KMS-11 (cell line): ENCODE data around the gene ENOX1.

ENCODE experiments used
- H2AFZ ChIP-seq: fragments of 200-600 bp; sonication (generic); 2 replicates; pipeline ENCODE4 v1.6.1; 2016; ENCODE audit warnings: antibody characterized with exemption, mixed run types, low read depth
- H3K27ac ChIP-seq: fragments of 200-600 bp; sonication (generic); 2 replicates; pipeline ENCODE4 v1.6.1; 2016; ENCODE audit warnings: mild to moderate bottlenecking, mixed run types
- H3K27me3 ChIP-seq: fragments of 200-600 bp; sonication (generic); 2 replicates; pipeline ENCODE4 v1.6.1; 2017; ENCODE audit warnings: mild to moderate bottlenecking, low read depth, mixed run types, moderate library complexity; ENCODE audit not compliant: insufficient read depth
- H3K36me3 ChIP-seq: fragments of 200-600 bp; sonication (generic); 2 replicates; pipeline ENCODE4 v1.6.1; 2017; ENCODE audit warnings: mild to moderate bottlenecking, mixed run types; ENCODE audit not compliant: insufficient read depth
- H3K4me1 ChIP-seq: fragments of 200-600 bp; sonication (generic); 2 replicates; pipeline ENCODE4 v1.6.1; 2016; ENCODE audit warnings: mild to moderate bottlenecking, low read depth, mixed run types; ENCODE audit not compliant: poor library complexity, severe bottlenecking
- H3K4me2 ChIP-seq: fragments of 200-600 bp; sonication (generic); 2 replicates; pipeline ENCODE4 v1.7.0; 2016; ENCODE audit warnings: mild to moderate bottlenecking, mixed run types
- H3K4me3 ChIP-seq: fragments of 200-600 bp; sonication (generic); IDR thresholded peaks from 2 replicates; pipeline ENCODE4 v1.6.1; 2017; ENCODE audit warnings: low read depth, low read length, mixed read lengths; ENCODE audit not compliant: insufficient read depth
- H3K79me2 ChIP-seq: fragments of 200-600 bp; sonication (generic); 2 replicates; pipeline ENCODE4 v1.6.1; 2016; ENCODE audit warnings: low read depth, mixed run types; ENCODE audit not compliant: insufficient read depth
- H3K9ac ChIP-seq: fragments of 200-600 bp; sonication (generic); 2 replicates; pipeline ENCODE4 v1.6.1; 2016; ENCODE audit warnings: mild to moderate bottlenecking, mixed run types
- H4K20me1 ChIP-seq: fragments of 200-600 bp; sonication (generic); 2 replicates; pipeline ENCODE4 v1.6.1; 2016; ENCODE audit warnings: mild to moderate bottlenecking, mixed run types; ENCODE audit not compliant: insufficient read depth
- TF ChIP-seq, protein P1 (sequence below): fragments of 200-600 bp; sonication (generic); conservative IDR thresholded peaks from 2 replicates; pipeline ENCODE4 v1.6.1; 2017; ENCODE audit warnings: low read depth, mild to moderate bottlenecking, antibody characterized with exemption, low read length, moderate library complexity, mixed read lengths

ENOX1 gene

DNA sequence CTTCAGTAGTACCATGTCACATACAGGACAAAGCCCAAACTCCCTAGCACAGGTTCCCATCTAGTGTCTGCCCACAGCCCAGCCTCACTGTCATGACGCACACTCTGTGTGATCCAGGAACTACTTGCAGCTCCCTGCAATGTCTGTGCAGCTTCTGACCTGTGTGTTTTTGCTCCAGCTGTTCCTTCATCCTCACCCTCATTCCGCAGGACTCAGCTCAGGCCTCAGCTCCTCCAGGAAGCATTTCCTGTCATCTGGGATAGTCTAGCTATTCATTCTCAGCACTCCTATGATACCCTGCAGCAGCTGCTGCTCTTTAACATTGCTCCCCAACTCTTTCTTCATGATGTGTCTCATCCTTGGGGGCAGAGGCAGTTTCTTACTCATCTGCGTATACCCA, 56.1 kb downstream of the ENOX1 start:
- no peaks in the 10 kb centered on the region for H3K27me3 ChIP-seq
- TF ChIP-seq, protein P1, sequence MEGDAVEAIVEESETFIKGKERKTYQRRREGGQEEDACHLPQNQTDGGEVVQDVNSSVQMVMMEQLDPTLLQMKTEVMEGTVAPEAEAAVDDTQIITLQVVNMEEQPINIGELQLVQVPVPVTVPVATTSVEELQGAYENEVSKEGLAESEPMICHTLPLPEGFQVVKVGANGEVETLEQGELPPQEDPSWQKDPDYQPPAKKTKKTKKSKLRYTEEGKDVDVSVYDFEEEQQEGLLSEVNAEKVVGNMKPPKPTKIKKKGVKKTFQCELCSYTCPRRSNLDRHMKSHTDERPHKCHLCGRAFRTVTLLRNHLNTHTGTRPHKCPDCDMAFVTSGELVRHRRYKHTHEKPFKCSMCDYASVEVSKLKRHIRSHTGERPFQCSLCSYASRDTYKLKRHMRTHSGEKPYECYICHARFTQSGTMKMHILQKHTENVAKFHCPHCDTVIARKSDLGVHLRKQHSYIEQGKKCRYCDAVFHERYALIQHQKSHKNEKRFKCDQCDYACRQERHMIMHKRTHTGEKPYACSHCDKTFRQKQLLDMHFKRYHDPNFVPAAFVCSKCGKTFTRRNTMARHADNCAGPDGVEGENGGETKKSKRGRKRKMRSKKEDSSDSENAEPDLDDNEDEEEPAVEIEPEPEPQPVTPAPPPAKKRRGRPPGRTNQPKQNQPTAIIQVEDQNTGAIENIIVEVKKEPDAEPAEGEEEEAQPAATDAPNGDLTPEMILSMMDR, result no peak
- H2AFZ ChIP-seq, result no peak overlapping the region
- no peak overlapping the region for H3K9ac ChIP-seq
- H4K20me1 ChIP-seq, result no peaks in the 10 kb centered on the region
- no peaks in the 10 kb centered on the region for H3K36me3 ChIP-seq
- no peaks in the 10 kb centered on the region for H3K4me1 ChIP-seq
- no peak overlapping the region for H3K27ac ChIP-seq
- H3K79me2 ChIP-seq, result no peaks in the 10 kb centered on the region
- no peak overlapping the region for H3K4me2 ChIP-seq
- no peak overlapping the region for H3K4me3 ChIP-seq

DNA sequence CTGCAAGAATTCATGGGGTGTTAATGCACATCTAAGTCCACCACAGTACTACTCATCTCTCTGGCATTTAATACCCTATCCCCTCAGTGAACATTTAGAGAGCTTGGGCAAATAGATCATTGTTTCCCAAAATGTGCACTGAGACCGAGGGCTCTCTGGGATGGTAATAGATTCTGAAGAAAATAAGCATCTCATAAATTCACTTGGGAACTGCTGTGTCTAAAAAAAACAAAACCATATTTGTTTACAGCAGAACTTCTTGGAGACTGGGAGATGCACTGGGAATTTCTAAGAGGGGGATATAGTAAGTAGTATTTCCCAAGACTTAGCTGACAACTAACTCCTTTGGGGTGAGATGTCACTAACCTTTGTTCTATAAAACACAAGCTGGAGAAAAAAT, 58.4 kb downstream of the ENOX1 start:
- TF ChIP-seq, protein P1, result no peak
- no peak overlapping the region for H3K27ac ChIP-seq

DNA sequence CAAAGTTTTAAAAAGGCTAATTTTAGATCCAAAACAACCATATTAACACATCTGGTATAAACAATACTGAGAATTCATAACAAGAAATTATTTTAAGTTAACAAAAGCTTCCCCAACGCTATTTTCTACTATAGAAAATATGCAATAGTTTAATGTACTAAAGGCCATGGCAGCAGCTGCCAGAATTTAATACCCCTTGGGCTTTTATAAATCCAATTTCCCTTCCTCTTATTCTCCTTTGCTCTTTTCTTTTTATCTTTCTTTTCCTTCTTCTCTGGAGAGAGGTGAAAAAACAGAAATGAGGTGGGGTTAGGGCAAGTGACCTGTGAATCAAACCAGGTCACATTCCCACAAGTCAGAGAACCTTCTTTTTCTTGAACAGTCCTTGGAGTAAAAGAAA, 58.9 kb downstream of the ENOX1 start:
- no peak overlapping the region for H3K9ac ChIP-seq
- TF ChIP-seq, protein P1, result no peak

More for the DNA sequence above, 58.4 kb downstream of the ENOX1 start:
- Histone ChIP-seq H3K9ac (no peak overlapping the region), H3K4me3 (no peak overlapping the region), H4K20me1 (no peaks in the 10 kb centered on the region), H3K4me2 (no peak overlapping the region), H3K4me1 (no peaks in the 10 kb centered on the region), H2AFZ (no peak overlapping the region), H3K79me2 (no peaks in the 10 kb centered on the region), H3K27me3 (no peaks in the 10 kb centered on the region), H3K36me3 (no peaks in the 10 kb centered on the region)

DNA sequence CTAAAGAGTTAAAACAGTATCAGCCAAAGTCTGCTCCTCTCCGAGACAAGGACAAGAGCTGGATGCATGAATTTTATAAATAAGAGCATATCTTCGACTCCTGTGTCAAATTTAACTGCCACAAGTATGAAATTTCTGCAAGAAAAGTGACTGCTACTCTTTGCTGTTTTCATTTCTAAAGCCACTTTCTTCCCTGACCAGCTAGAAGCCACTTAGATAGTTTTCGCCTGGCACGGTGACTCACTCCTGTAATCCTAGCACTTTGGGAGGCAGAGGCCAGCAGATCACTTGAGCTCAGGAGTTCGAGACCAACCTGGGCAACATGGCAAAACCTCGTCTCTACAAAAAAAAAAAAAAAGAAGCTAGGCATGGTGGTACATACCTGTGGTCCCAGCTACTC, 61.3 kb downstream of the ENOX1 start:
- Histone ChIP-seq H3K27me3 (no peaks in the 10 kb centered on the region), H3K4me2 (no peak overlapping the region), H4K20me1 (no peaks in the 10 kb centered on the region), H3K9ac (no peak overlapping the region), H3K4me3 (no peak overlapping the region), H3K27ac (no peak overlapping the region), H3K4me1 (no peaks in the 10 kb centered on the region), H2AFZ (no peak overlapping the region), H3K36me3 (no peaks in the 10 kb centered on the region), H3K79me2 (no peaks in the 10 kb centered on the region)
- TF ChIP-seq, protein P1, result no peak

More for the DNA sequence above, 58.9 kb downstream of the ENOX1 start:
- no peaks in the 10 kb centered on the region for H3K4me1 ChIP-seq
- no peak overlapping the region for H2AFZ ChIP-seq
- H3K27me3 ChIP-seq, result no peaks in the 10 kb centered on the region
- no peak overlapping the region for H3K27ac ChIP-seq
- no peaks in the 10 kb centered on the region for H3K36me3 ChIP-seq
- no peaks in the 10 kb centered on the region for H3K79me2 ChIP-seq
- no peak overlapping the region for H3K4me3 ChIP-seq
- no peaks in the 10 kb centered on the region for H4K20me1 ChIP-seq
- H3K4me2 ChIP-seq, result no peak overlapping the region
